IPS-20b (cell line): ENCODE measurements around the gene RGL1.
"Not testable (repeated sequence)": the region's sequence is repeated elsewhere in the genome, so short reads cannot be mapped to it uniquely, and the experiment has no call there.

Experiments
- H3K27ac ChIP-seq: one replicate; pipeline ENCODE4 v1.5.1; 2013; ENCODE audit warnings: low read length
- H3K27me3 ChIP-seq: 2 replicates; pipeline ENCODE4 v1.6.1; 2013; ENCODE audit warnings: mild to moderate bottlenecking, low read length, inconsistent platforms; ENCODE audit not compliant: insufficient read depth
- H3K36me3 ChIP-seq: 2 replicates; pipeline ENCODE4 v1.6.1; 2013; ENCODE audit warnings: low read depth, mild to moderate bottlenecking, inconsistent platforms, low read length, moderate library complexity; ENCODE audit not compliant: insufficient read depth
- H3K4me1 ChIP-seq: 2 replicates; pipeline ENCODE4 v1.6.1; 2013; ENCODE audit warnings: mild to moderate bottlenecking, control low read depth, inconsistent platforms, low read length, moderate library complexity; ENCODE audit not compliant: insufficient read depth
- H3K4me3 ChIP-seq: 2 replicates; pipeline ENCODE4 v1.5.1; 2013; ENCODE audit warnings: mild to moderate bottlenecking, low read length, inconsistent platforms
- H3K9ac ChIP-seq: 2 replicates; pipeline ENCODE4 v1.6.1; 2013; ENCODE audit warnings: low read depth, mild to moderate bottlenecking, inconsistent platforms, low read length, moderate library complexity
- H3K9me3 ChIP-seq: 2 replicates; pipeline ENCODE4 v1.6.1; 2013; ENCODE audit warnings: mild to moderate bottlenecking, low read depth, low read length, inconsistent platforms; ENCODE audit not compliant: insufficient read depth

The RGL1 gene

DNA sequence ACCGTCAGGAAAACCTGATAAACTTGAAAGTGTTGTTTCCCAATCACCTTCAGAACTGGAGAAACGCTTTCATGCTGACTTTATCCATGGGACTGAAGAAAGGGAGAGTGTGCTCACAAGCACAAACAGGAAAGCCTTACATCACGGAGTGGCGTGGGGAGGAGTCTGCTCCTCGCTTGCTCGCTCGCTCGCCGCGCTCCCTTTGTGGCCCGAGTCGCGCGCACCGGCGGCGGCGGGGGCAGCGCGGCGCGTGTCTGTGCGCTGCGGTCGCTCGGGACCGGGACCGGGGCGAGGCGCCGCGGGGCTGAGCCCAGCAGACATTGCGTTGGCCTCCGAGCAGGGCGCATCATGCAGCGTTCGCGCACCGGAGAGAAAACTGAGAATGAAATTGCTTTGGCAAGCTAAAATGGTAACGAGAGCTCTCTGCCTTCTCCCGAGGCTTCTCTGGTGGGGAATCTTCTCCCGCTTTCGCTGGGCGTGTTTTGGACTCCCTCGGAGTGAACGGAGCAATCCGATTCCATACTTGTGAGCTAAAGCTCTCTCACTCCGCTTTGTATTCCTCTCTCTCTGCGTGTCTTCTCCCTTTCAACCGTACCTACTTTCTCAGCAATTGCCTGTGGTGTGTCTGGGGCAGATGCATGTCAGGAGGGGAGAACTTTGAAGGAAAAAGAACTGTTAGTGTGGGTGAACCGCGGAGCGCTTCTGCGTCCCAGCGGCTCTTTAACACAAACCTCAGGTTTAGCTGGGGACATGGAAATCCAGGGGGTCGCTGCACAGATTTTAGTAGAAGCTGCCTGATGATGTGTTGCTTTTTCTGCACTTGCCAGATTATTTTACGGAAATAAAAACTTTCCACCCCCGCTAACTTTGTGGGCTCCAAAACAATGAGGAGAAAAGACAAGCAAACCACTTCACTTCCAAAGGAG lies at the start of gene RGL1:
Gene RGL1 (plus strand): TSS at position 205 of the 926 bp plus-strand sequence. CDS start 178 bp downstream, at position 383.
- no peaks in the 10 kb centered on the region for H3K36me3 ChIP-seq
- H3K4me3 ChIP-seq, result peak within 1 kb of the TSS; percentile 78
- no peaks in the 10 kb centered on the region for H3K9me3 ChIP-seq
- H3K27ac ChIP-seq, result no peak within 1 kb of the TSS
- peaks cover 18% of the 10 kb centered on the region for H3K4me1 ChIP-seq
- peaks cover 31% of the 10 kb centered on the region for H3K27me3 ChIP-seq
- peak within 1 kb of the TSS; percentile 70; the same call in 1 of the 2 replicates for H3K9ac ChIP-seq

DNA sequence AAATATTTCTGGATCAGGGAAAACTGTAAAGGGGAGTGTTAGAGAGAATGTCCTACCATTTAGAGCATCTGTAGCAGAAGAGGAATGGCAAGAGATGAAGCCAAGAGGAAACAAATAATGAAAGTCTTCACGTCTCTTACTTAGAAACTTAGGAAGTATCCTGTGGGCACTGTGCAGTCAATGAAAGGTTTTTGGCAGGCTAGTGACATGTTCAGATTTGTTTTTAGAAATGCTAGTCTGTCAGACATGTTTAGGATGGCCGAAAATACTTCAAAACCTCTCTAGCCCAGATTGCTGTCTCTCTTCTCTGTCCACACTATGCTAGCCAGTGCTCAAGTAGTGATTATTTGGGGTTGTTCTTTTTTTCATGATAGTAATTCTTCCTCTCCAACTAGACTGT lies 48.6 kb upstream of the RGL1 start:
- H3K4me1 ChIP-seq, result peaks cover 7% of the 10 kb centered on the region; the same call in 1 of the 2 replicates
- H3K27ac ChIP-seq, result no peak overlapping the region
- no peaks in the 10 kb centered on the region for H3K27me3 ChIP-seq
- H3K4me3 ChIP-seq, result no peak overlapping the region
- no peaks in the 10 kb centered on the region for H3K36me3 ChIP-seq
- peaks cover 16% of the 10 kb centered on the region; the same call in 1 of the 2 replicates for H3K9me3 ChIP-seq
- H3K9ac ChIP-seq, result no peak overlapping the region

DNA sequence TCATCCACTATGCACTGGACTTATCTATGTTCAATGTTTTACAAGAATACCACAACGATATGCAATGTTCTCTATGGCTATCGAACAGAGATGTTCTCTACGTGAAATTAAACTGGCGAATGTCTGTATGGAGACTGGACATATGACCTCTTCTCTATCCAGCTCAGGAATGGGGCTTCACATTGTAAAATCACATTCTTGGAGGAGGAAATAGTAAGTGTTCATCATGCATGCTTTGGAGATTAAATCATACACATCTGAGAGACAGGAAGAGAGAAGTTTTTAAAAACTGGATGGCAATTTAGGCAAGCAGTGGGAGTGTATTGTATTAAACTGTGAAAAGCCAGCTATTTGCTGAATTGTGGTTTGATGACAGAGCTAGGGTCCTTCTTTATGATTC lies 47.9 kb upstream of the RGL1 start:
- Histone ChIP-seq H3K36me3 (no peaks in the 10 kb centered on the region), H3K9me3 (peaks cover 9% of the 10 kb centered on the region; the same call in 1 of the 2 replicates), H3K4me1 (peaks cover 7% of the 10 kb centered on the region; the same call in 1 of the 2 replicates), H3K27ac (no peak overlapping the region), H3K4me3 (no peak overlapping the region), H3K27me3 (no peaks in the 10 kb centered on the region), H3K9ac (no peak overlapping the region)

DNA sequence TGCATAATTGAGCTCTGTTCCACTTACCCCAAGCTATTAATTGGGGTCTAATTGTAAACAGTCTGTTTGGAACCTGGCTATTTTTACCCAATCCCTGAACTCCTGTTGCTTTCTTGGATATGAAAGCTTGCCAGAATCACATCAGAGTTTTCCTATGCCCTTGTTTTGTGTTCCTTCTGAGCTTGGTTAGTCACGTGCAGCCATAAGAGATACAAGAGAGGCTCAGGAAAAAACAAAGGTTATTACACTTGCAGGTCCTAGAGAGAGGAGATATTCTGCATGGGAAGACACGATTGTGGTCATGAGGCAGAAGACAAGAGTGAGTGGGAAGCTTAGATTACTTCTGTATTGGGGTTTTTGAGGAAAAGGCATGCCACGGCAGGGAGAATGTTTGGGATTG lies 46.0 kb upstream of the RGL1 start:
- Histone ChIP-seq H3K27ac (no peak overlapping the region), H3K4me3 (no peak overlapping the region), H3K4me1 (peaks cover 7% of the 10 kb centered on the region; the same call in 1 of the 2 replicates), H3K36me3 (no peaks in the 10 kb centered on the region), H3K9ac (no peak overlapping the region), H3K9me3 (no peaks in the 10 kb centered on the region), H3K27me3 (no peaks in the 10 kb centered on the region)

DNA sequence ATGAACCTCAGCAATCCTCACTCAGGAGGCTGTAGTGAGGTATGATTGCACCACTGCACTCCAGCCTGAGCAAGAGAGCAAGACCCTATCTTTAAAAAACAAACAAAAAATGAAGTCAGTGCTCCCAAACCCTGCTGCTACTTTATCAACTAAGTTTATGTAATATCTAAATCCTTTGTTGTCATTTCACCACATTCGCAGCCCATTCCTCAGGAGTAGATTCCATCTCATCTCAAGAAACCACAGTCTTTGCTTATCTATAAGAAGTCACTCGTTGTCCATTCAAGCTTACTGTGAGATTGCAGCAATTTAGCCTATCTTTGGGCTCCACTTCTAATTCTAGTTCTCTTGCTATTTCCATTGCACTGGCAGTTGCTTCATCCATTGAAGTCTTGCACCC lies 44.3 kb upstream of the RGL1 start:
- no peaks in the 10 kb centered on the region for H3K36me3 ChIP-seq
- H3K9me3 ChIP-seq, result peaks cover 10% of the 10 kb centered on the region; the same call in 1 of the 2 replicates
- peaks cover 7% of the 10 kb centered on the region; the same call in 1 of the 2 replicates for H3K4me1 ChIP-seq
- H3K27me3 ChIP-seq, result no peaks in the 10 kb centered on the region
- no peak overlapping the region for H3K4me3 ChIP-seq
- no peak overlapping the region for H3K27ac ChIP-seq
- H3K9ac ChIP-seq, result no peak overlapping the region

DNA sequence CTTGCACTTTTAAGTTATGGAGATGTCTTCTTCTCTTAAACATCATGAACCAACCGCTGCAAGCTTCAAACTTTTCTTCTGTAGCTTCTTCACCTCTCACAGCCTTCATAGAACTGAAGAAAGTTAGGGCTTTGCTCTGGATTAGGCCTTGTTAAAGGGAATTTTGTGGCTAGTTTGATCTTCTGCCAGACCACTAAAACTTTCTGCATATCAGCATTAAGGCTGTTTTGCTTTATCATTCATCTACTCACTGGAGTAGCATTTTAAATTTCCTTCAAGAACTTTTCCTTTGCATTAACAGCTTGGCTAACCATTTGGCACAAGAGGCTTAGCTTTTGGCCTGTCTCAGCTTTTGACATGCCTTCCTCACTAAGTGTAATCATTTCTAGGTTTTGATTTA lies 43.0 kb upstream of the RGL1 start:
- no peak overlapping the region for H3K9ac ChIP-seq
- H3K27ac ChIP-seq, result no peak overlapping the region
- H3K36me3 ChIP-seq, result no peaks in the 10 kb centered on the region
- H3K9me3 ChIP-seq, result peaks cover 10% of the 10 kb centered on the region; the same call in 1 of the 2 replicates
- no peaks in the 10 kb centered on the region for H3K27me3 ChIP-seq
- H3K4me3 ChIP-seq, result no peak overlapping the region
- peaks cover 7% of the 10 kb centered on the region; the same call in 1 of the 2 replicates for H3K4me1 ChIP-seq

DNA sequence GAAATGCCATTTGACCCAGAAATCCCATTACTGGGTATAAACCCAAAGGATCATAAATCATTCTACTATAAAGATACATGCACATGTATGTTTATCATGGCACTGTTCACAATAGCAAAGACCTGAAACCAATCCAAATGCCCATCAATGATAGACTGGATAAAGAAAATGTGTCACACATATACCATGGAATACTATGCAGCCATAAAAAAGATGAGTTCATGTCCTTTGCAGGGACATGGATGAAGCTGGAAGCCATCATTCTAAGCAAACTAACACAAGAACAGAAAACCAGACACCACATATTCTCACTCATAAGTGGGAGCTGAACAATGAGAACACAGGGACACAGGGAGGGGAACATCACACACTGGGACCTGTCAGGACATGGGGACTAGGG lies 42.1 kb upstream of the RGL1 start:
- not testable (repeated sequence) for H3K27ac ChIP-seq, H3K9ac ChIP-seq, H3K9me3 ChIP-seq, H3K4me1 ChIP-seq, H3K4me3 ChIP-seq, H3K27me3 ChIP-seq, H3K36me3 ChIP-seq

DNA sequence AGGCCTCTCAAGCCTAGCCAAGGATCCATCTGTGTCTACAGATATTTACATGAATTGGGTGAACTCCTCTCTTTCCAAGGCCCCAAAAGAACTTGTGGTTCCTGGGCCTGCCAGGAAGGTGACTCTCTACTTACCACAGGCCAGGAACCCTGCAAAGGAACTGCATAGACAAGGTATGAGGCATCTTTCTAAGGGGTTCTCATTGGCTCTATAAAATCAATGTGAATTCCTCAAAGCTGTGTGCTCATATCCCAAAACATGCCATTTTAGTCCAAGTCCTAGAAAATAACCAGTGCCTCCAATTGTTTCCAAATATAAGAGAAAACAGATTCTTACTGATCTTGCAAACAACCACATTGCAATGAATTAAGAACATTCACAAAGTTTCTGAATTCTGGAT lies 39.9 kb upstream of the RGL1 start:
- Histone ChIP-seq H3K4me1 (no peaks in the 10 kb centered on the region), H3K4me3 (no peak overlapping the region), H3K27me3 (no peaks in the 10 kb centered on the region), H3K27ac (no peak overlapping the region), H3K36me3 (no peaks in the 10 kb centered on the region), H3K9me3 (peaks cover 10% of the 10 kb centered on the region; the same call in 1 of the 2 replicates), H3K9ac (no peak overlapping the region)

DNA sequence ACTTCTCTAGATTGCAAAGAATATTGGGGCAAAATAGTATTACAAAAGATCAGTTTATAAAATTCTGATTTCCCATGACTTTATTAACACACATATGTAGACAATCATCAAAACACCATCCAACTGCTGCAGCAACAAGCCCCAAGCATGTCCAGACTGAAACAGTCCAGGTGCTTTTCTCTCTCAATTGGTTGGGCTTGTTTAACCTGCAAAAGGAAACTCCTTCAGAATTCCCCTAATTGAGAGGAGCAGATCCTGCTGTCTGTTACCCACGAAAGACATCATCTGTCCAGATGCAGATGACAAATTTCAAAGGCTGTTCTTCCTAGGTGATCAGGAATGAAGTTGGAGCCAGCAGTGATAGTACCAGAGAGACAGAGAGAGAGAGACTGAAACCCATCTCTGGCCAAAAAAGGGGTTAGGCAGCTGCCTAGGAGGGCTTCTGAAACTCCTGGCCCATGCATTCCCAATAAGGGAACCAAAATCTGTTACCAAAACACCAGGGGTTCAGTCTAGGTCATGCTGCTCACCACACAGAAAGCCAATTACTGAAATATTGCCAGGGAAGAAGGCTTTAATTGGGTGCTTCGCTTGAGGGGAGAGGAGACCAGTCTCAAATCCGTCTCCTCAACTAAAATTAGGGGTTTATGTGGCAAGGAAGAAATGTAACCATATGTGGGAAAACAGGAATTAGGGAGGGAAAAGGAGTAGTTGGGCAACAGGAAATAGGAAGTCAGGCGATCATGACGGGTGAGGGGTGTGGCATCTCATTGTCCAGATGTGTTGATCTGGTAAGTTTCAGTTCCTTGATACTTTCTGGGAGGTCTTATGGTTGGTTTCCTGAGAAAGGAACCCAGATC lies 34.7 kb upstream of the RGL1 start:
- Histone ChIP-seq H3K9me3 (peaks cover 11% of the 10 kb centered on the region), H3K27me3 (no peaks in the 10 kb centered on the region), H3K27ac (no peak overlapping the region), H3K4me3 (no peak overlapping the region), H3K9ac (no peak overlapping the region), H3K36me3 (no peaks in the 10 kb centered on the region), H3K4me1 (no peaks in the 10 kb centered on the region)

DNA sequence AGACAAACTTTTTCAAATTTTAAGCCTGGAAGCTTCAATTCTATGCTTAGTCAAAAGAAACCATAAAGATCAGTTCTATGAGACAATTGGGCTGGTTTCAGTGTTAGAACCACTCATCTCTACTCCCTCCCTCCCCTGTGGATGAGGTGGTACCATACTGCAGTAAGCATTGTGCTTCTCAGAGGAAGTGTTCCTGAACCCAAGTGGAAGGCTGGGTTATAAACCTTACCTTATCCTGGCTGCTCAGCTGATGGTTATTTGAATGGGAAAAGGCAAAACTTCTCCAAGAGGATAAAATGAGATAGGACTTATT lies 34.1 kb upstream of the RGL1 start:
- Histone ChIP-seq H3K4me1 (no peaks in the 10 kb centered on the region), H3K27me3 (no peaks in the 10 kb centered on the region), H3K36me3 (no peaks in the 10 kb centered on the region), H3K9ac (no peak overlapping the region), H3K27ac (no peak overlapping the region), H3K9me3 (peaks cover 17% of the 10 kb centered on the region), H3K4me3 (no peak overlapping the region)

DNA sequence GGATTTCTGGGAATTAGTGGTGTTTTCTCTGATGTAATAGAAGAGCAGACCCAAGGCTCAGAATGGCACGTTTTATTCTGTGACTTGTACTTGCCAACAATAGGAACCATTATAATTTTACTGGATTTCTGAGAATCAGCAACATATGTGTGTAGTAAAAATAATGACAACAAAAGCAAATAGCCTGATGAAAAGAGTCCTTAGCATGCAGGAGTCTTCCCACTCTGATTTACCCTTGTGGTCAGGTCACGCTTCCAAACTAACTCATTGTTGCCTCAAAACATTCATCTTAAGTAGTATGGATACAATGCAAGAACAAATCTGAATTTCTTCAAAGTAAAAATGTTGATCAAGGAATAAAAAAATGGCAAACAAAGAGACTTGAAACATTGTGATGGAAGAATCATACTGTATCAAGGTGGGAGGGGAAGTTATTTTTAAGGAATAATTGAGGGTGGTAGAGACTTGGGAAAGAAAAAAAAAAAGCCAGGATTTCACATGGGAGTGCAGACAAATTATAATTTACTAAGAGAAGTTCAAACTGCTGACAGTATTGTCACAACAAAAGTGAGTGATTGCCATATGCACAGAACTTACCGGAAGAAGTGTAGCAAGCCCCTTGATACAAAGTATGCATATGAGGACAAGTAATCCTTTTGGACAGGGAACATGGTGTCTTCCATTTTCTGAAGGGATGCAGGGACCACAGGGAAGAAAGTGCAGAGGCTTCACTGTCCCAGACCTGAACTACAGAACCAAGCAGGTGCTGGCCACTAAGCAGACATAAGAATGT lies 31.2 kb upstream of the RGL1 start:
- Histone ChIP-seq H3K27ac (no peak overlapping the region), H3K9ac (no peak overlapping the region), H3K4me1 (no peaks in the 10 kb centered on the region), H3K9me3 (peaks cover 17% of the 10 kb centered on the region), H3K4me3 (no peak overlapping the region), H3K36me3 (no peaks in the 10 kb centered on the region), H3K27me3 (no peaks in the 10 kb centered on the region)
